ENCODE measurements around the gene THNSL1.

The THNSL1 gene

DNA sequence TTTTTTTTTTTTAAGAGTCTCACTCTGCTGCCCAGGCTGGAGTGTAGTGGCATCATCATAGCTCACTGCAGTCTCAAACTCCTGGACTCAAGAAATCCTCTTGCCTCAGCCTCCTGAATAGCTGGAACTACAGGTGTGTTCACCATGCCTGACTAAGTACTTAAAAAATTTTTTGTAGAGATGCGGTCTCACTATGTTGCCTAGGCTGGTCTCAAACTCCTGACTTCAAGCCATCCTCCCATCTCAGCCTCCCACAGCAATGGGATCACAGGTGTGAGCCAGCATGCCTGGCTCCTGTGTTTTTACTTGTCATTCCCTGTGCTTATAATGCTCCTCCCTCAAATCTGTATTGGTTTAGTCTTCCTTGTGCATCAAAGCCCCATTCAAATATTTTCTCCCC lies 46.7 kb downstream of the THNSL1 start:
- TF ChIP-seq TAF1 (IDR thresholded peaks at IDR 0.05; ENCODE audit: borderline replicate concordance, low read depth, low read length) = no peak
- no peak for TF ChIP-seq POLR2AphosphoS5 (IDR thresholded peaks at IDR 0.05; ENCODE audit: low read depth, low read length)
- FAIRE-seq = no peak

DNA sequence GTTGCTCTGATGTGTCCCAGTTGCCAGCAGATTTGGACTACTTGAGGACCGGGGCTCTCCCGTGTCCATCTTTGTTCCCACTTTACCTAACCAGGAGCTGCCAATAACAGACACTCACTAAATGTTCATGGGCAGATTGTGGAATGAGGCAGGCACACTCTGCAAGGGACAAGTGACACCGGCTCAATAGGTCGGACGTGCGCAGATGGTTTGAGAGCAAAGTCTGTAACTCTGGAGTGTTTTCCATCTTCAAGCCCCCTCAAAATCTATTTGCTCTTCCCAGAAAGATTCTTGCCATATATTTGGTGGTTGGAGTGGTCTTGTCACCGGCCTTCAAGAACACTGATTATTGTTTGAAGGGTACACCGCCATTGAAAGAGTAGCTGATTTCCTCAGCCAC lies 47.2 kb downstream of the THNSL1 start:
- DNase-seq (ENCODE audit: insufficient read length) = no peak
- TF ChIP-seq TAF1 (IDR thresholded peaks at IDR 0.05; ENCODE audit: borderline replicate concordance, low read depth, low read length) (no peak), POLR2AphosphoS5 (IDR thresholded peaks at IDR 0.05; ENCODE audit: low read depth, low read length) (no peak), POLR2A (IDR thresholded peaks at IDR 0.05; ENCODE audit: low read depth, low read length) (no peak)
- no peak for FAIRE-seq

More for the DNA sequence above, 46.7 kb downstream of the THNSL1 start:
- DNase-seq (ENCODE audit: insufficient read length) = no peak

DNA sequence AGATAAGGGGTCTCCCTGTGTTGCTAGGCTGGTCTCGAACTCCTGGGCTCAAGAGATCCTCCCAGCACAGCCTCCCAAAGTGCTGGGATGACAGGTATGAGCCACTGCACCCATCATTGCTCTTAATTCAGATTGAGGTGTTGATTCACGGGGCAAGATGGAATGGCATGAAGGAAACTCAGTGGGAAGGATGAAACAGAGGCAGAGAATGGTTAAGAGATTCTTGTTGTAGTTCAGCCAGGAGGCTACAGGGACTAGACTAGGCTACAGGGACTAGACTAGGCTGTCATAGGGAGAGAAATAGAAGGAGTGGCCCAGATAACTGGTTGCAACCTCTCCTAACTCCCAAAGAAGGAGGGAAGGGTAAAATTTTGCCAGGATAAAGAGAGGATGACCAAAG lies 48.0 kb downstream of the THNSL1 start:
- DNase-seq (ENCODE audit: insufficient read length) (no peak), FAIRE-seq (no peak)
- TF ChIP-seq TAF1 (IDR thresholded peaks at IDR 0.05; ENCODE audit: borderline replicate concordance, low read depth, low read length) (no peak), POLR2AphosphoS5 (IDR thresholded peaks at IDR 0.05; ENCODE audit: low read depth, low read length) (no peak), POLR2A (IDR thresholded peaks at IDR 0.05; ENCODE audit: low read depth, low read length) (no peak)

DNA sequence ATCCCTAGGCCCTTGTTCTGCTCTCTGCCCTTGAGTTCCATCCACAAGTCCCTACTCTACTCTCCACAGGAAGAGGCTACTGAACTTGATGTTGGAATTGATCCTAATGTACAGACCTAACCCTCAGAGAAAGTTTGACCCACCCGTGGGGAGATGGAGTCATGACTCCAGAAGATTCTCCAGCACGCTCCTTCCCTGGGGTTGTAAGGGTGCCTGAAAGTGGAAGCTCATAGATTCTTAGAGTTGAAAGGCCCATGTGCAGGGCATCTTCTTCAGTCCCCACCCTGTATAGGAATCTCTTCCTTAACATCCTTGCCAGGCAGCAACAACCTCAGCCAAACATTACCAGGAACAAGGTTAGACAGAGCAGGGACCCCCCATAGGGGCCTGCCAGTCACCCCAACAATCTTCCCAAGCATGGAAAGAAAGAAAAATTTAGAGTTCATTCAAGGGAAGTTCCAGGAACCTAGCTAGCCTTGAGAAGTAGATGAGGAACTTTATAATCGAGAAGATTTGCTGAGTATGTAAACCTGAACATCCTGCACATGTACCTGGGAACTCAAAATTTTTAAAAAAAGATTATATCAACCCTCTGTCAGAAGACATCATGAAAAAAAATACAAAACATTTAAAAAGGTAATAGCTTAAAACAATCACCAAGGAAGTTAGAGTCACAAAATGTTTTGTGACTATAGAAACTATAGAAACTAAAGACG lies 49.5 kb downstream of the THNSL1 start:
- FAIRE-seq (no peak), DNase-seq (ENCODE audit: insufficient read length) (no peak)
- TF ChIP-seq TAF1 (IDR thresholded peaks at IDR 0.05; ENCODE audit: borderline replicate concordance, low read depth, low read length) = no peak
- TF ChIP-seq POLR2A (IDR thresholded peaks at IDR 0.05; ENCODE audit: low read depth, low read length) = no peak
- TF ChIP-seq POLR2AphosphoS5 (IDR thresholded peaks at IDR 0.05; ENCODE audit: low read depth, low read length) = no peak

DNA sequence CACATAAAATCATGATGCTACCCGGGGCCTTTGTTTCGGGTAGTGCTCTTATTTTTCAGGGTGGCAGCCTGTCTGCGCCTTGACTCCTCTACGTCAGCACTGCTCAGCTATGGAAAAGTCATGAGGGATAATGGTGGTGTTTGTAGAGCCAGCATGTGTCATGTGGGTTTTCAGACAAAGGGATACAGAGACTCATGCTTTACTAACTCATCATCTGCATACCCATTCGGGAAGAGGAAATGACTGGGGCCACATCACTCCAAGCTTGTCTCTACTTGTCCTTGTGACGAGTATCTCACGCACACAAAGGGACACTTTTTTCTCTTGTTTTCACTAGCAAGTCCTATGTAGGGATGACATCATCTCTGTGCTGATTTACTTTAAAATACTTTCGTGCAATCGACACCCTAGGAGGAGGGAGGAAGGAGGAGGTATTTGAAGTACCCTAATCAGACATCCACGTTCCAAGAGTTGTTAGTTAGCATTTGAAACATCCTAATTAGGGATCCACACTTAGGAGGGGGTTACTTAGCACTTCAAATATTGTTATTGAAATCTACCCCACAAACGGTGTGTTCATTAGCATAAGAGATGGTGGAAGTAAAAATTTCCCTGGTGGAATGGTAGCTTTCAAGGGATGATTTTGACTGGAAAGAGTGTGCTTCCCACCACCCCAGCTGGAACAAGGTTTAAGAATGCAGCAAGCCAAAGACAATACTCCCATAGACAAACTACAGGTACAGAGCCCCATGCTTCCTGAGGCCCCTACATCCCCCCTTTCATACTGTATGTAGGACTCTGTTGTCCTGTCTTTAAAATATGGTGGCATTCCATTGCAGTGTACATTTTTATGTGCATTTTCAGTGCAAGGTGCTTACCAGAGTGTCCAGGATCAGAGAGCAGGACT lies 52.0 kb downstream of the THNSL1 start:
- DNase-seq (ENCODE audit: insufficient read length) (no peak), FAIRE-seq (no peak)
- TF ChIP-seq POLR2A (IDR thresholded peaks at IDR 0.05; ENCODE audit: low read depth, low read length) (no peak), TAF1 (IDR thresholded peaks at IDR 0.05; ENCODE audit: borderline replicate concordance, low read depth, low read length) (no peak), POLR2AphosphoS5 (IDR thresholded peaks at IDR 0.05; ENCODE audit: low read depth, low read length) (no peak)

DNA sequence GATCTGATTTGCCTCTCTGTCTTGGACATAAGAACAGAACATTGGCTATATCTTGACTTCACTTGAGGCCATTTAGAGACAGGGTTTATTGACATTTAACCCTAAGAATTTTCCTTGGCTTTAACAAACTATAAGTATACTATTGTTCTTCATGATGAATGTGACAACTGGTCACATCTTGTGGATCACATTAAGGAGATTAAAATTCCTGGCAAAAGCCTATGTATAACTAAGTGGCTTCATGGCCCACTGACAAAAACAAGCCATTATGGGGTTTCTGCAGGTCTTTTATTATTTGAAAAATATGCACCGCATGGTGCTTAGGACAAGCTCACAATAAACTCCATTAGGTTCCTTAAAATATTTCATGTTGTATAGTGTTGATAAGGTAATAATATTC lies 54.8 kb downstream of the THNSL1 start:
- FAIRE-seq = no peak
- DNase-seq (ENCODE audit: insufficient read length) = no peak
- no peak for TF ChIP-seq TAF1 (IDR thresholded peaks at IDR 0.05; ENCODE audit: borderline replicate concordance, low read depth, low read length)
- TF ChIP-seq POLR2A (IDR thresholded peaks at IDR 0.05; ENCODE audit: low read depth, low read length) = no peak
- no peak for TF ChIP-seq POLR2AphosphoS5 (IDR thresholded peaks at IDR 0.05; ENCODE audit: low read depth, low read length)

DNA sequence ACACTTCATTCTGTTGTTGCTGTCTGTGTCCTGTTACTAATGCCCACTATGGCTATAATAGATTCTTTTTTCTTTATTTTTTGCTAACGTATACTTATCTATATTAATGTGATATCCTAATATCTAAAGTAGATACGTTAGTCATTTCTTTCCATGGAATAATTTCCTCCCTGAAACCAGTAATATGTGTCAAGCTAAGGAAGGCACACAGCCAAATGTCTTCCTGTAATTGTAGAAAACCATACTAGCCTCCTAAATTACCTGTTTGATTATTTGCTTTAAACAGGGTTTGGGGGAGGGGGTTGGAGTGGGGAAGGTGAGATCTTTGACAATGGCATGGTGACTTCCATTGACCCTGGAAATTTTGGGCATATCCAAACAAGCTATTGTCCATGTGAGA lies 56.4 kb downstream of the THNSL1 start:
- FAIRE-seq (no peak), DNase-seq (ENCODE audit: insufficient read length) (no peak)
- TF ChIP-seq POLR2A (IDR thresholded peaks at IDR 0.05; ENCODE audit: low read depth, low read length) = no peak
- TF ChIP-seq TAF1 (IDR thresholded peaks at IDR 0.05; ENCODE audit: borderline replicate concordance, low read depth, low read length) = no peak
- TF ChIP-seq POLR2AphosphoS5 (IDR thresholded peaks at IDR 0.05; ENCODE audit: low read depth, low read length) = no peak

DNA sequence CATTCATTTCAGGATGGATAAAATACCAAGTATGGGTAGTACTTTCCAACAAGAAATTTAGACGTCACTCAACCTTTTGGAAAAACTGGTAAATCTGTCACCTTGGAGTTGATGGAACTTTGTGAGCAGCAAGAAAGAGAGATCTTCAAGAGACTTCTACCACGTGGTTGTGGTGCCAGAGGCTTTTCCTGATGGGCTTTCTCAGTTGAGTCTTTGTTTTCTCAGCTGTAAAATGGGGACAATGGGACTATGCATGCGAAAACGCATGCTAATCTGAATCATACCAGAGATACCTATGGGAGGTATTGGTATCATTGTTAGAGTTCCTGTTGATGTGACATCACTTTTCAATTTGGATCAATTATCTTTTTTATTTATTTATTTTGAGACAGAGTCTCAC lies 59.4 kb downstream of the THNSL1 start:
- no peak for FAIRE-seq
- no peak for DNase-seq (ENCODE audit: insufficient read length)
- TF ChIP-seq TAF1 (IDR thresholded peaks at IDR 0.05; ENCODE audit: borderline replicate concordance, low read depth, low read length) = no peak
- TF ChIP-seq POLR2AphosphoS5 (IDR thresholded peaks at IDR 0.05; ENCODE audit: low read depth, low read length) = no peak
- TF ChIP-seq POLR2A (IDR thresholded peaks at IDR 0.05; ENCODE audit: low read depth, low read length) = no peak

All from GM12892 (cell line).